Esophagus squamous epithelium (tissue), 4 donors: ENCODE results near the gene MYOCOS.

Experiments
- POLR2A ChIP-seq, 4 donors: fragments of 450-650 bp; IDR thresholded peaks; one replicate each; pipeline ENCODE4 v1.6.1; 2017; ENCODE audit warnings: antibody characterized with exemption in 4 of 4, mild to moderate bottlenecking in 4 of 4, moderate library complexity in 3 of 4
- TF ChIP-seq, protein P1 (sequence below), 6 experiments: fragments of 450-650 bp in 4 of 6; fragments of 200-600 bp in 2 of 6; sonication (generic) in 2 of 6; IDR thresholded peaks; one replicate each; pipeline ENCODE4 v1.5.1; 2016 to 2019; ENCODE audit warnings: antibody characterized with exemption in 6 of 6, mild to moderate bottlenecking in 4 of 6, moderate library complexity in 4 of 6

DNA sequence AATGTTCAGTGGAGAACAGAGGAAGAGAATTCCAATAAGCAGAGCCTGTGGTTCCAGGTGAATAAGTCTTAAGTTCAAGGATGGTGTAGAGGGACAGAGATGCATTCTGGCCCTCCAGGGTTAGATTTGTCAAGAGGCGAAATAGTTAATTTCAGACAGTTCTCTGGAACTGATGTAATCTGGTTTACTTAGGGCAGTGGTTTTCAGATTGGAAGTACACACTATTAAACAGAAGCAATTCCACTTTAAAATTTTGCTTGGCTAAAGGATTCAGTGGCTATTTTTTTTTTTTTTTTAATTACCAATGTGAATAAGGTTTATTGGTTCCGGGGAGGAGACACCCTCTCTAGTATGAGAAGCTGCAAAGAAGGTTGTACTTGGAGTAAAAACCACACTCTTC is 25.3 kb upstream of the MYOCOS start:
- TF ChIP-seq, protein P1, sequence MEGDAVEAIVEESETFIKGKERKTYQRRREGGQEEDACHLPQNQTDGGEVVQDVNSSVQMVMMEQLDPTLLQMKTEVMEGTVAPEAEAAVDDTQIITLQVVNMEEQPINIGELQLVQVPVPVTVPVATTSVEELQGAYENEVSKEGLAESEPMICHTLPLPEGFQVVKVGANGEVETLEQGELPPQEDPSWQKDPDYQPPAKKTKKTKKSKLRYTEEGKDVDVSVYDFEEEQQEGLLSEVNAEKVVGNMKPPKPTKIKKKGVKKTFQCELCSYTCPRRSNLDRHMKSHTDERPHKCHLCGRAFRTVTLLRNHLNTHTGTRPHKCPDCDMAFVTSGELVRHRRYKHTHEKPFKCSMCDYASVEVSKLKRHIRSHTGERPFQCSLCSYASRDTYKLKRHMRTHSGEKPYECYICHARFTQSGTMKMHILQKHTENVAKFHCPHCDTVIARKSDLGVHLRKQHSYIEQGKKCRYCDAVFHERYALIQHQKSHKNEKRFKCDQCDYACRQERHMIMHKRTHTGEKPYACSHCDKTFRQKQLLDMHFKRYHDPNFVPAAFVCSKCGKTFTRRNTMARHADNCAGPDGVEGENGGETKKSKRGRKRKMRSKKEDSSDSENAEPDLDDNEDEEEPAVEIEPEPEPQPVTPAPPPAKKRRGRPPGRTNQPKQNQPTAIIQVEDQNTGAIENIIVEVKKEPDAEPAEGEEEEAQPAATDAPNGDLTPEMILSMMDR (IDR thresholded peaks at IDR 0.05) = no peak
- TF ChIP-seq POLR2A (IDR thresholded peaks at IDR 0.05) = no peak
